ENCODE results near the gene PAPSS1. TPM values are rescaled to one million over a fixed set of nuclear protein-coding genes. Genes with fewer than 3 reads are reported as not detected.
A peak's percentile ranks its signal among the peaks of the same experiment; 100 is the strongest.
"Not testable (repeated sequence)": the region's sequence is repeated elsewhere in the genome, so short reads cannot be mapped to it uniquely, and the experiment has no call there.

PAPSS1 gene
- total RNA-seq, 2 donors from 2014 or later = 23.3 to 23.8 TPM

GRCh38 chr4:107733431-107733925 lies 13.4 kb upstream of the PAPSS1 start:
- intact Hi-C loops (cut with DNase I, micrococcal nuclease) = no loop called here
- no peak for DNase-seq
- no peak for ATAC-seq

- intact Hi-C loops (cut with DNase I, micrococcal nuclease); ATAC-seq; DNase-seq: not testable (repeated sequence)
Measured at GRCh38 chr4:107729050-107729449, 9.0 kb upstream of the PAPSS1 start.

- DNase-seq; ATAC-seq; intact Hi-C loops (cut with DNase I, micrococcal nuclease): not testable (repeated sequence)
Measured at GRCh38 chr4:107726131-107726925, 6.3 kb upstream of the PAPSS1 start.

- intact Hi-C loops (cut with DNase I, micrococcal nuclease) = no loop called here
- DNase-seq (no peak), ATAC-seq (no peak)
Measured at GRCh38 chr4:107725281-107725859, 5.3 kb upstream of the PAPSS1 start.

GRCh38 chr4:107723331-107723730 lies 3.3 kb upstream of the PAPSS1 start:
- intact Hi-C loops (cut with DNase I, micrococcal nuclease); ATAC-seq; DNase-seq: not testable (repeated sequence)

- intact Hi-C loops (cut with DNase I, micrococcal nuclease) = no loop called here
- DNase-seq = peak; percentile 34 to 51
- no peak for ATAC-seq
Measured at GRCh38 chr4:107721436-107722100, 1.5 kb upstream of the PAPSS1 start.

GRCh38 chr4:107719207-107719921 lies 670 bp downstream of the PAPSS1 start:
- ATAC-seq (peak; percentile 15), DNase-seq (peak in 1 of 2 donors; percentile 42)
- intact Hi-C loops (cut with DNase I, micrococcal nuclease) = no loop called here

- ATAC-seq (no peak), DNase-seq (no peak)
- intact Hi-C loops (cut with DNase I, micrococcal nuclease) = no loop called here
Measured at GRCh38 chr4:107718351-107718965, 1.6 kb downstream of the PAPSS1 start.

GRCh38 chr4:107714256-107714655 lies 5.8 kb downstream of the PAPSS1 start:
- ATAC-seq = no peak
- no peak for DNase-seq

GRCh38 chr4:107712236-107712635 lies 7.8 kb downstream of the PAPSS1 start:
- no peak for ATAC-seq
- intact Hi-C loops (cut with DNase I, micrococcal nuclease) = no loop called here
- DNase-seq = no peak

More at GRCh38 chr4:107714256-107714655, 5.8 kb downstream of the PAPSS1 start:
- intact Hi-C loops (cut with DNase I, micrococcal nuclease) = no loop called here

- intact Hi-C loops (cut with DNase I, micrococcal nuclease) = no loop called here
- DNase-seq (no peak), ATAC-seq (no peak)
Measured at GRCh38 chr4:107711831-107712230, 8.2 kb downstream of the PAPSS1 start.

- intact Hi-C loops (cut with DNase I, micrococcal nuclease) = no loop called here
- DNase-seq = no peak
- no peak for ATAC-seq
Measured at GRCh38 chr4:107710493-107711459, 9.3 kb downstream of the PAPSS1 start.

- ATAC-seq = no peak
- DNase-seq = no peak
- intact Hi-C loops (cut with DNase I, micrococcal nuclease) = no loop called here
Measured at GRCh38 chr4:107709916-107710315, 10.1 kb downstream of the PAPSS1 start.

- no peak for ATAC-seq
- intact Hi-C loops (cut with DNase I, micrococcal nuclease) = no loop called here
- no peak for DNase-seq
Measured at GRCh38 chr4:107708225-107708624, 11.8 kb downstream of the PAPSS1 start.

- ATAC-seq (no peak), DNase-seq (no peak)
- intact Hi-C loops (cut with DNase I, micrococcal nuclease) = no loop called here
Measured at GRCh38 chr4:107705742-107706556, 14.1 kb downstream of the PAPSS1 start.

- no peak for ATAC-seq
- intact Hi-C loops (cut with DNase I, micrococcal nuclease) = no loop called here
- no peak for DNase-seq
Measured at GRCh38 chr4:107701565-107701964, 18.5 kb downstream of the PAPSS1 start.
